Loucy (cell line): ENCODE measurements around the gene MEIOB.

Experiments
- CTCF ChIP-seq: fragments of 200-600 bp; sonication (generic); conservative IDR thresholded peaks from 2 replicates; pipeline ENCODE4 v1.5.1; 2014; ENCODE audit warnings: mild to moderate bottlenecking, antibody characterized with exemption, low read length
- EZH2phosphoT487 ChIP-seq: fragments of 200-600 bp; IDR thresholded peaks from 2 replicates; pipeline ENCODE4 v1.6.1; 2018; ENCODE audit warnings: antibody characterized with exemption, mild to moderate bottlenecking, moderate library complexity, borderline replicate concordance

GRCh38 chr16:1807626-1808025 is 64.3 kb downstream of the MEIOB start:
- TF ChIP-seq CTCF: no peak
- no peak for TF ChIP-seq EZH2phosphoT487
